Measurements from ENCODE around the gene CEPT1. TPM values are rescaled to one million over a fixed set of nuclear protein-coding genes. Genes with fewer than 3 reads are reported as not detected.

The CEPT1 gene
- total RNA-seq, 1 donor from 2014 or later, result 127 TPM

GRCh38 chr1:111154021-111154999 lies 14.3 kb downstream of the CEPT1 start:
- H3K36me3 Mint-ChIP-seq (ENCODE audit: low read depth, unreplicated experiment), result peaks cover 75% of the 10 kb centered on the region
- no peak for DNase-seq (ENCODE audit: low spot score)
- H3K4me1 Mint-ChIP-seq (ENCODE audit: unreplicated experiment), result peaks cover 54% of the 10 kb centered on the region
- TF ChIP-seq, protein P1, sequence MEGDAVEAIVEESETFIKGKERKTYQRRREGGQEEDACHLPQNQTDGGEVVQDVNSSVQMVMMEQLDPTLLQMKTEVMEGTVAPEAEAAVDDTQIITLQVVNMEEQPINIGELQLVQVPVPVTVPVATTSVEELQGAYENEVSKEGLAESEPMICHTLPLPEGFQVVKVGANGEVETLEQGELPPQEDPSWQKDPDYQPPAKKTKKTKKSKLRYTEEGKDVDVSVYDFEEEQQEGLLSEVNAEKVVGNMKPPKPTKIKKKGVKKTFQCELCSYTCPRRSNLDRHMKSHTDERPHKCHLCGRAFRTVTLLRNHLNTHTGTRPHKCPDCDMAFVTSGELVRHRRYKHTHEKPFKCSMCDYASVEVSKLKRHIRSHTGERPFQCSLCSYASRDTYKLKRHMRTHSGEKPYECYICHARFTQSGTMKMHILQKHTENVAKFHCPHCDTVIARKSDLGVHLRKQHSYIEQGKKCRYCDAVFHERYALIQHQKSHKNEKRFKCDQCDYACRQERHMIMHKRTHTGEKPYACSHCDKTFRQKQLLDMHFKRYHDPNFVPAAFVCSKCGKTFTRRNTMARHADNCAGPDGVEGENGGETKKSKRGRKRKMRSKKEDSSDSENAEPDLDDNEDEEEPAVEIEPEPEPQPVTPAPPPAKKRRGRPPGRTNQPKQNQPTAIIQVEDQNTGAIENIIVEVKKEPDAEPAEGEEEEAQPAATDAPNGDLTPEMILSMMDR (IDR thresholded peaks at IDR 0.05; ENCODE audit: unreplicated experiment), result no peak
- H3K4me3 Mint-ChIP-seq (ENCODE audit: unreplicated experiment), result no peak overlapping the region
- no peaks in the 10 kb centered on the region for H3K27me3 Mint-ChIP-seq (ENCODE audit: unreplicated experiment)
- peak overlapping the region; percentile 17 for H3K27ac Mint-ChIP-seq (ENCODE audit: unreplicated experiment)
- no peaks in the 10 kb centered on the region for H3K9me3 Mint-ChIP-seq (ENCODE audit: unreplicated experiment)

DNA sequence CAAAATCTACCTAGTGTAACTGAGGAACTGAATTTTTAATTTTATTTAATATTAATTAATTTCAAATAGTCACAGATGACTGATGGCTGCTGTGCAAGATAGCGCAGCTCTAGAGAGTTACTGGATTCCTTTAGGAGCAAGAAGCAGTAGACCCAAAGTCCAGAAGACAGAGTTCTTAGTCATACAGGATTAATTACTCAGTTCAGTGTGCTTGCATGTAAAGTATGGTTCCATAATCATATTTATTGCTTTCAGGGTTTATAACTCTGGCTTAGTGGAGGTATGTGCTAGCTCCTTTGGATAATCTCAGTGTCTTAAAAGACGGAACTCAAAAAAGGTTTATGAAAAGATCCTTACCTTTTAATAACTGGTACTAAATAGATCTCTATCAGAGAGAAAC lies 17.4 kb downstream of the CEPT1 start:
- H3K4me1 Mint-ChIP-seq (ENCODE audit: unreplicated experiment), result peaks cover 41% of the 10 kb centered on the region
- TF ChIP-seq, protein P1 (IDR thresholded peaks at IDR 0.05; ENCODE audit: unreplicated experiment), result no peak
- no peak overlapping the region for H3K27ac Mint-ChIP-seq (ENCODE audit: unreplicated experiment)
- H3K27me3 Mint-ChIP-seq (ENCODE audit: unreplicated experiment), result no peaks in the 10 kb centered on the region
- DNase-seq (ENCODE audit: low spot score), result no peak
- no peaks in the 10 kb centered on the region for H3K9me3 Mint-ChIP-seq (ENCODE audit: unreplicated experiment)
- H3K4me3 Mint-ChIP-seq (ENCODE audit: unreplicated experiment), result no peak overlapping the region
- peaks cover 56% of the 10 kb centered on the region for H3K36me3 Mint-ChIP-seq (ENCODE audit: low read depth, unreplicated experiment)

DNA sequence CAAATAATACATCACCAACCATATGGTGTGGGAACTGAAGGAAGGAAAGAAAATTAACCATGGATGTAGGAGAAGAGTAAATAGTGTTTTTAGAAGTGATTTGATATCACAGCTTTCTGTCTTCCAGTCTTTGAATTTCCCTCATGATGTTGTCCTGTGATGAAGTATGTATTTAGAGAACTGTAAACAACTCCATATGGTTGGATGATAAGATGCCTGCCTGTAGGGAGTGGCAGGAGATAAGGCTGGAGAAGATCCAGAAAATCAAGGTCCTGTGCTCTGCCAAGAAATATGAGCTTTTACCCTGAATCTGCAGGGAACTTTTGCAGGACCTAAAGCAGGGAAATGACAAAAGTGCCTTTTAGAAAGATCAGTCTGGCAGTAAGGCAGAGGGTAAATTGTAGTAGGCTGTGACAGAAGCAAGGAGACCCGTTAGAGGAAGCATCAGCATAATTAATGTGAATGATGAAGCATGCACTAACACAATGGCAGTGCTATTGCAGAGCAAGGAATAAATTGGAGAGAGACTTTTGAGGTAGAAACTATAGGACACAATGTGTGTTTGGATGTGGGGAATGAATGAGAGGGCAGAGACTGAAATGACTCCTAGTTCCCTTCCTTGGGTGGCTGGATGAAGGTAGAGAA lies 21.9 kb downstream of the CEPT1 start:
- Mint-ChIP-seq H3K4me3 (ENCODE audit: unreplicated experiment) (peak overlapping the region; percentile 7), H3K4me1 (ENCODE audit: unreplicated experiment) (peaks cover 41% of the 10 kb centered on the region), H3K27me3 (ENCODE audit: unreplicated experiment) (no peaks in the 10 kb centered on the region), H3K9me3 (ENCODE audit: unreplicated experiment) (no peaks in the 10 kb centered on the region), H3K27ac (ENCODE audit: unreplicated experiment) (peak overlapping the region; percentile 85), H3K36me3 (ENCODE audit: low read depth, unreplicated experiment) (peaks cover 23% of the 10 kb centered on the region)
- DNase-seq (ENCODE audit: low spot score), result no peak
- TF ChIP-seq, protein P1 (IDR thresholded peaks at IDR 0.05; ENCODE audit: unreplicated experiment), result no peak

GRCh38 chr1:111162488-111162880 lies 22.5 kb downstream of the CEPT1 start:
- peaks cover 23% of the 10 kb centered on the region for H3K36me3 Mint-ChIP-seq (ENCODE audit: low read depth, unreplicated experiment)
- H3K9me3 Mint-ChIP-seq (ENCODE audit: unreplicated experiment), result no peaks in the 10 kb centered on the region
- H3K4me3 Mint-ChIP-seq (ENCODE audit: unreplicated experiment), result no peak overlapping the region
- peak overlapping the region; percentile 85 for H3K27ac Mint-ChIP-seq (ENCODE audit: unreplicated experiment)
- TF ChIP-seq, protein P1 (IDR thresholded peaks at IDR 0.05; ENCODE audit: unreplicated experiment), result no peak
- no peaks in the 10 kb centered on the region for H3K27me3 Mint-ChIP-seq (ENCODE audit: unreplicated experiment)
- peaks cover 41% of the 10 kb centered on the region for H3K4me1 Mint-ChIP-seq (ENCODE audit: unreplicated experiment)
- DNase-seq (ENCODE audit: low spot score), result no peak
